GM21515 (cell line): ENCODE results near the gene GPR180.

Experiments
- ATAC-seq: cut with Tn5 transposase; IDR thresholded peaks from one replicate; pipeline ENCODE4 v1.9.1; 2021; ENCODE audit not compliant: unreplicated experiment

Gene GPR180

DNA sequence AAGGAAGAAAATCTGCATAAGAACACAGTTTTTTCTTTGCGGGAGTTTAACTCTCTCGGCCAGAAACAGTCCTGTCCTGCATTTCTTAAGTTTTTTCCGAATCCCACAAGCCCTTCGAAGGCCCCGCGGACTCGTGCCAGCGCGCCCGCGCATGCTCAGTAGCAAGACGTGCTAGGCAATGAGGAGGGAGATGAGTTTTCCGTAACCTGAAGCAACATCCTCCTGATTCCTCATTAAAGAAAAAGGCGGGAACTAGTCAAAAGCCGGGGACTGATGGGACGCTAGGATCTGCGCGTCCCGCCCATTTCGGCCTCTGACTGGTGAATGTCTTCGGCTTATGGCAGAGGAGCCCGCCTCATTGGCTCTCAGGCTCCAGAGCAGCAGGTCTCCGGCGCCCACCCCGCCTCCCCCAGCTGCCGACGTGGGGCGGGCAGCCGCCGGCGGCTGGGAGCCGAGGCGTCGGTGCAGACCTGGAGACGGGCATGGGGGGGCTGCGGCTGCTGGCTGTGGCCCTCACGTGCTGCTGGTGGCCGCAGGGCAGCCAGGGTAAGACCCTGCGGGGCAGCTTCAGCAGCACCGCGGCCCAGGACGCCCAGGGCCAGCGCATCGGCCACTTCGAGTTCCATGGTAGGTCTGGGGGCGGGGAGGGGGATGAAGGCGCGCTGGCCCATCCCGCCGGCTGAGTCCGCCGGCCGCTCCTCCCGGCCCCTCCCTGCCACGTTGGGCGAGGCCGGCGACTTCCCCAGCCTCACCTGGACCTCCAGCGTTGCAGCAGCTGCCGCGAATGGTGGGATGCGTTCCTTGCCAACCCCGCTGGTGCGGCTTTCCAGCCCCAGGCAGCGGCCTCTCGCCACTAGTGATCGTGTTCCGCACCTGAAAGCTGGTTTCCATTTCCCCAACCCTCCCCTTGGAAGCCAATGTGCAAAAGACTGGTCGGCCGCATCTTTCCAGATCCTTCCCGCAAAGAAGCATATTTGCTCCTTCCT, at the start of gene GPR180:
TSS of gene GPR180 (plus strand) at position 412 of the 986 bp plus-strand sequence. CDS start at position 483, 71 bp downstream.
- ATAC-seq: peak; percentile 99

DNA sequence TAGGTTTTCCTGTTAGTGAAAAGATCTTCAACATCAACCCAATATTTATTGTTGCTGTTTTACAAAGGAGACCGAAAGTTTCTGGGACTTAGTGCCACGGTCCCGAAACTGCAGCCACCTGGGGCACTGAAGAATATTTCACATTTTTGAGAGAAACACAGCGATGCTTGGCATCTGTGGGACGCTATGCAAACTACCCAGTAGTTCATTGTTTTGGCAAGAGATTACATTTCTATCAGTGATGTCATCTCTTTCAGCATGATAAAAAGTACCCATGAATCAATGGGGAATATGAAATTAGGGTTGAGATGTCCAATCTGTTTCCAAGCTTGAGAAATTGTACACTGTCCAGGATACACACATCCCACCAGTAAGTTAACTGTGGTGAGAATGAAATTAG, 49.6 kb upstream of the GPR180 start:
- ATAC-seq: no peak

DNA sequence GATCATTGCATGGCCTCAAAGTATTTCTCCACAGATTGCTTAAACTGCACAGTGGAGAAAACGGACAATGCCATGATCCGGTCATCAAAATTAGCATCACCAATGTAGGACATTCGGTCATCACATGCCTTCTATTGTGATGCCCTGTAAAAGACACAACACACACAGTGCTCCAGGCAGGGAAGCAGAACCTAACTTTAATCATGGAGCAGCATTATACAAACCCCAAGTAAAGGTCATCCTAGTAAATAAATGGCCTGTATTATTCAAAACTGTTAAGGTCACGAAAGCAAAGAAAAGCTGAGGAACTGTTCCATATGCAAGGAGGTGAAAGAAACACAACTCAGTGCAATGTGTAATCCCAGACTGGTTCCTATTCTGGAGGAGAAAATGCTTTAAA, 47.9 kb upstream of the GPR180 start:
- ATAC-seq: no peak

DNA sequence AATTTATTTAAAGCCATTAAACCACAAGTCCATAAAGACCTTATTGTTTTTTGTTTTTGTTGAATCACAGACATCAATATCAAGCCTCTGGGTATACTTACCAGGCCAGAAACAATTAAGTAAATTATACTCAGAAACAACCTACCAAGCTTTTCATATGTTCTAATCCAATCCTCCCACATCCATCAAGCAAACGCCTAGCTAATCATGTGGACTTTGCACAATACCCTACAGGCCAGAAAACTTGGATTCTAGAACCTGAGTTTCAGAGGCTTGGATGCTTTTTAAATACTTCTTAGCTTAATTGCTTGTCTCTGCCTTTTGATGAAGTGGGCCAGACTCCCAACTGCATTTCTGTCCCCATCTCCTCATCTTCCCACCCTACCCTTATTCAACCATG, 45.6 kb upstream of the GPR180 start:
- no peak for ATAC-seq

DNA sequence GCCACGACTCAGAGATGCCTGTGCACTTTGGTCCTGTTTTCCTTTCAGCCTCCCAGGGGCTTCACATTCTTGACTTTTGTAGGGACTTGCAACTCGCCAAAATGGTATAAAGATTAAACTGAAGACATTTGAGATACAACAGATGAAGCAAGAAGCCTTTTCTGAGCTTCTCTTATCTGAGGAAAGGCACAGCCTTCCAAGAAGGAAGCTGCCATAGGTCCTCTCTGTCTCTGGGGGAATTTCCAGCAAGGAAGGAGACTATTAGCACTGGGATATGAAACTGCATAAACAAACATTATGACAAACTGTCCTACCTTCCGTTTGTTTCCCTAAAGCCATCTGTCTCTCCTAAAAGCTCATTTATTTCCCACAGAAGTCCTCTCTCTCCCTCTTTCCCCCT, 45.0 kb upstream of the GPR180 start:
- no peak for ATAC-seq

DNA sequence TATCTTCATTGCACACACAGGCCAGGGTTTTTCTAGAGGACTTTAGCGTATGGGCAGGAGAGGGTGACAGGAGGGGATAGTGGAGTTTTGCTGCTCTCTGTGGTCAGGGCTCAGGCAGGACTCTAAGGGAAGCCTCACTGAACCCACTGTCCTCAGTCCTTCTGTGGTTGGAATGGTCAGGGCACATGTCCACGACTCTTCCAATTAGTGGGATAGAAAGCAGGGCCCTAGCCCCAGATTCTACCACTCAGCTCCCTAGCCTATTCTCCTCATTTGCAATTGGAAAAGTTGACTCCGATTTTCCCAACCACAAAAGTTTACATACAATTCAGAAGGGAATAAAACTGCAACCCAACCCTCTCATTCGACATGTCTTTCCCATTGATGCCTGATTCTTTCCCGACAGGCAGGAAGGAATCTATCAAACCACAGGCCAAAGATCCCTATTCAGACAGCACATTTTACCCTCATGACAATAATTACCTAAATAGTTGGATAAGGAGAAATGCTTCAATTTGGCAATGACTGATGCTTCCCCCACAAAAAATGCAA, 43.9 kb upstream of the GPR180 start:
- no peak for ATAC-seq

DNA sequence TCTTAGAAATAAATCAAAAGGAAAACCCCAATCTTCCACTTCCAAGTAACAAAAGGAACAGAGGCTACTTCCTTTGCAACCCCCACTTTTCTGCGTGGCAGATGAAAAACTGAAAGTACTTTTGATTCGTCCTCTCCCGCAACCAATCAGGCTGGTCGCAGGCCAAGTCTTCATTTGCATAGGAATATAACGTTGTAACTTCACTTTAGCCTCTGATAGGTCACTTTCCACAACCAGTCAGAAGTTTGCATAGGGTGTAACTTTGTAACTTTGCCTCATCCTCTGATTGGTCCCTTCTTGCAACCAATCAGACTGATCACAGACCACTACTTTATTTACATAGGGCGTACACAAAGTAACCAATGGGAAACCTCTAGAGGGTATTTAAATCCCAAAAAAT, 42.9 kb upstream of the GPR180 start:
- no peak for ATAC-seq

DNA sequence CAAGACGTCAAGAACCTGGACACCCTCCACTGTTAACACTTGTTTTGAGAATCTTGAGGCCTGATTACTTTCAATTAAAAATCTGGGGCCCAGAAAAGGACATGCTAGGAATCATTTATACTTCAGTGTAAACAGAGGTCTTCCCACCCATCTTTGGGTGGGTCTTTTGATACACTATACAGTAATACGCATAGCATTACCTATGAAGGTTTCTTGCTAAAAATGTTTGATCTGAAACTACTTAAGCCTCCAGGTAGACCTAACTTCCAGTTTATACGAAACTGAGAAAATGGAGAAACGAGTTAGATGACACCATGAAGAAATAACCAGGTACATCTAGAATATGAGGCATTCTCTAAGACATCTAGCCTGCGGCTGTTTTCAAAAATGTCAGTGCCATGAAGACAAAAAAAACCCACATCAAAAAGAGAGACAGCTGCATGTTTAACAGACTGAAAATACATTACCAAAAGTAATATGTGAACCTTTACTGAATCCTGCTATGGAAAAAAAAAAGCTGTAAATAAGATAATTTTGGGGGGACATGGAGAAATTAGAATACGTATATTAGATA, 42.3 kb upstream of the GPR180 start:
- ATAC-seq: no peak

DNA sequence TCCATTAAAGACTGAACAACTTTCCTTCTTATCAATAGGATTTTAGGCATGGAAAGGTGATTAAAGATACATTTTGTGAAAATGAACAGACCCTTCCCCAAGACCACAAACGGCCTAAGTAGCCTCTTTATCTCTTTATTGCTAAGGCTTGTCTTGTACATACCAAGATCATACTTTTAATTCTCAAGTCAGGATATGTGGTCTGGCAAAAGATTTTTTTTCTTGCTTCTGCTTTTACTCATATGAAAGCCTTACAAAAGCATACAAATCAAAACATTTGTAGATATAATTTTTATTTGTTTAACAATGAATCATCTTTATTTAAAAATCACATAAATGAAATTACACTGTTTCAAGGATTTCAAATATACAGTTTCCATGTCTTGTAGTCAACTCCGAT, 41.5 kb upstream of the GPR180 start:
- ATAC-seq: no peak

DNA sequence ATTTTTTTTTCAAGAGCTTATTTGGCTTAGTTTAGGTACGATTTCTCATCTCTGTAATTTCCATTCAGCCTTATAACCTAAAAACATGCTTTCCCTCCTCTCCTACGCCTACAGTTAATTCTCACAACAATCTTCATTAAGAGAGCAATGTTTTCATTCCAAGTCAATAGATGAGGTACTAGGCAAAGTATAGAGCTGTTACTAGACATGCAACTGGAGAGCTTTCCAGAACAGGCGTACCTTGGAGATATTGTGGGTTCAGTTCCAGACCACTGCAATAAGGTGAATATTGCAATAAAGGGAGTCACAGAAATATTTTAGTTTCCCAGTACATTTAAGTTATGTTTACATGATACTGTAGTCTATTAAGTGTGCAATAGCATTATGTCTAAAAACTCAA, 40.5 kb upstream of the GPR180 start:
- ATAC-seq: no peak

DNA sequence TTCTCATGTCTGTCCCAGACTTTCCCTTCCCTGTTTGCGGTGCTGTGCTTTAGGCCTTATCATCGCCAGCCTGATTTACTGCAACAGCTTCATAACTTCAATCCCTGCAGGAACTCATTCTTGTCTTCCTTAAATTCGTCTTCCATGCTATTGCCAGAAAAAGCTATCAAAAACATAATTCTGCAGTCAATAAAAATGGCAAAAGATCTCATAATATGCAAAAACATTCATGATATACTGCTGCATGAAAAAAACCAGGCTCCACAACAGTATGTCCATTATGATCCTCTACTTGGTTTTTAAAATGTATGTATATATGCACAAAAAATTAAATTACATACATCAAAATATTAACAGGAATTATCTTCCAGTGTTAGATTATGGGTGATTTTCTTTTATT, 34.1 kb upstream of the GPR180 start:
- no peak for ATAC-seq

DNA sequence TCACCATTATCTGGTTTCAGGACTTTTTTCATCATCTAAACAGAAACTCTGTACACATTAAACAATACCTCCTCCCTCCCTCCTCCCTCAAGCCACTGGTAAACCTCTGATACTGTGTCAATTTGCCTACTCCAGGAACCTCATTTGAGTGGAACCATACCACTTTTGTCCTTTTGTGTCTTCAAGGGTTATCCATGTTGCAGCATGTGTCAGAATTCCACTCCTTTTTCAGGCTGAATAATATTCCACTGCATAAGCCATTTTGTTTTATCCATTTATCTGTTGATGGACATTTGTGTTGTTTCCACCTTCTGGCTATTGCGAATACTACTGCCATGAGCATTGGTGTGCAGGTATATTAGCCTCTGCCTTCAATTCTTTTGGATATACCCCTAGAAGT, 33.2 kb upstream of the GPR180 start:
- ATAC-seq: no peak

DNA sequence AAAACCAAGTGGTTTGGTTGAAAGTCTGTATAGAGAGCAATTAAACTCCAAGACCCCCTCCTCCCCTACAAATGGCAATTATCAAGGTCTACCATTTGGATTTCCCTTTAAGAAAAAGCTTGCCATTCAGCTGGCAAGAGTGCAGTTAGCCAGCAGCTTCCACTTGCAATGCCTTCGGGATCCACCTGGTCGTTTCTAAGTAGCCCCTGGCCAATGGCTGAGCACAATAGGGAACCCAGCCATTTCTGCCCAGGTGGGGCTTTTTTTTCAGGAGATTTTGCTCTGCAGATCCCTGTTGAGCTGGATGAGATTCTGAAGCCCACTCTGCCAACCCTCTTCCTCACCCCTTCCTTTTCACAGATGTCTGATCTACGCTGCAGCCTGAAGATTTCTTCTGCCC, 32.0 kb upstream of the GPR180 start:
- ATAC-seq: no peak

DNA sequence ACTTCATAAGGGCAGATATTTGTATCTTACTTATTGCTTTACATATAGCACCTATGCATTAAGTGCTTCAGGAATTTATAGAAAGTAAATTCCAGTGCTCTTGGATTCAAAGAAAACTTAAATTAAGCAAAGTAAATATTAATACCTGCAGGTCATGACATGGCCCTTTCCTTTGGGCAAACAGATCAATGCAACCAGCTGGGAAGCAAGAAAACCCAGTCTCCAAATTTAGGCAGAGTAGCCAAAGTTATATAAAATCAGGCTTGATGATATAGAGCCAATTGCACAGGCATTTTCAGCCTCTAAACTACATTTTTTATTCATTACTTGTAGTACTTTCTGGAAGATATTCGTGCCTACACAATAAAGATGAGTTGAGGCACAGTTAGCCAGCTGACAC, 22.6 kb upstream of the GPR180 start:
- ATAC-seq: no peak

DNA sequence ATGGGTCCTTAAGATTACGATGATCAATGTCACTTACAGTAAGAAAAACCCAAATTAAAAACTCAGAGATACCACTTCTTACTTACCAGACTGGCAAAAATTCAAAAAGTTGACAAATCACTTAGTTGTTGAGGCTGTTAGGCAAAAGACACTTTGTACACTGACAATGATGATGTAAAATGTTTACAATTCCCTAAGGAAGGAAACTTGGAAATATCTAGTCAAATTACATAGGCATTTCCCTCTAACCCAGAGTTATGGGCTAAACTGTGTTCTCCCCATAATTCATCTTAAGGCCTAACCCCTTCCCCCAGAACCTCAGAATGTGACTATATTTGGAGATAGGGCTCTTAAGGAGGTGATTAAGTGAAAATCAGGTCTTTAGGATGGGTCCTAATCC, 17.7 kb upstream of the GPR180 start:
- ATAC-seq: no peak

DNA sequence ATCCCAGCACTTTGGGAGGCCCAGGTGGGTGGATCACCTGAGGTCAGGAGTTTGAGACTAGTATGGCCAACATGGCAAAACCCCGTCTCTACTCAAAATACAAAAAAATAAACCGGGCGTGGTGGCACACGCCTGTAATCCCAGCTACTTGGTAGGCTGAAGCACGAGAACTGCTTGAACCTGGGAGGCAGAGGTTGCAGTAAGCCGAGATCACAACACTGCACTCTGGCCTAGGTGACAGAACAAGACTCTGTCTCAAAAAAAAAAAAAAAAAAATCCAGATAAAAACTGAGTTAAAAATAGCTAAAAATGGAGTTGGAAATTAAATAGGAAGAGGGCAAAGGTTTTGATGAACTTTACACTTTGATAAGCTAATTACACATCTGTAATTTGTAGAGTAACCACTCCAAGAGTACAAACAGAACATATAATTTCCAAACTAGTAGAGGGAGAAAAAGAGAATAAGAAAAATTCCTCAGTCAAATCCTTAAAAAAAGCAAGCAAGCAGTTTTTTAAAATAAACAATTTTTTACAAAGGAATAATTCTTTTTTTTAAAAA, 16.0 kb upstream of the GPR180 start:
- no peak for ATAC-seq

DNA sequence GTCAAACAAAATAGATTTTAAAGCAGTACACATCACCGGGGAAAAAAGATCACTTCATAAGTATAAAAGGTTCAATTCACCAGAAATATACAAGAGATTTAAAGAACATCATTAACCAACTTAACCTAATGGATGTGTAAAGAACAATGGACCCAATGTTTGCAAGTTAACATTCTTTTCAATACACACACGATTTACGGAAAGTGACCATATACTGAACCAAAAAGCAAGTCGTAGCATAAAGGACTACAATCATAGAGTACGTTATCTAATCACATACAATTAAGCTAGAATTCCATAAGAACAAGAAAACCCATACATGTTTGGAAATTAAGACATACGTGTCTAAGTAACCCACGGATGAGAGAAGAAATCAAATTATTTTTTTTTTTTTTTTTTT, 15.3 kb upstream of the GPR180 start:
- ATAC-seq: no peak

DNA sequence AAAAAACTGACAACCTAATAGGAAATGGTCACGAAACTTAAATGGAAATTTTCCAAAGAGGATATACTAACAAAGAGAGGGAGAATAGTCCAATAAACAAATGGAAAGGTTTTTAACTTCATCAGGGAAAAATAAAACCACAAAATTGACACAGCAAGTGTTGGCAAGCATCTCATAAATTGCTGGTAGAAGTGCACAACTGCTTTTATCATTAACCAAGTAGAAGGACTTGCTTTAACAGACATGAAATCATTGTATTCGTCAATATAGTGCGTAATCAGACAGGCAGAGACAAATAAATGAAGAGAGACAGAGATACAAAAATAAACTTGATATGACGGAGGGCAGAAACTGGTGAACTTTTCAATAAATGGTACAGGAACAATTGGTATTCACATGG, 13.1 kb upstream of the GPR180 start:
- no peak for ATAC-seq

DNA sequence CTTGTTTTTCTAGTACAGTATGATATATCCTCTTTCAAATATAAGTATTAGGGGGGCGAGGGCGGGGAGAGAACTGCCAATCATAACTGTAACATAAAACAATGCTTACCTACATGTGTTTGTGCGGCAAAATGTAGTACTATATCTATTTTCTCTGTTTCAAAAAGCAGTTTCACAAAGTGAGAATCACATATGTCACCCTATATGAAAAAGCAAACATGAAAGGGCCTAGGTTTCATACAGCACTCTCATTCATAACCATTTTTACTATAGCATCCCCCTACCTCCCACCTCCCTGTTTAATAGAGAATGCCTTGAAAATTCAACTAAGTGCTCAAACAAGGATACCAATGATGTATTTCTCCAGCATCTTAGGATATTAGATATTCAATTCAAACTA, 10.9 kb upstream of the GPR180 start:
- ATAC-seq: no peak

DNA sequence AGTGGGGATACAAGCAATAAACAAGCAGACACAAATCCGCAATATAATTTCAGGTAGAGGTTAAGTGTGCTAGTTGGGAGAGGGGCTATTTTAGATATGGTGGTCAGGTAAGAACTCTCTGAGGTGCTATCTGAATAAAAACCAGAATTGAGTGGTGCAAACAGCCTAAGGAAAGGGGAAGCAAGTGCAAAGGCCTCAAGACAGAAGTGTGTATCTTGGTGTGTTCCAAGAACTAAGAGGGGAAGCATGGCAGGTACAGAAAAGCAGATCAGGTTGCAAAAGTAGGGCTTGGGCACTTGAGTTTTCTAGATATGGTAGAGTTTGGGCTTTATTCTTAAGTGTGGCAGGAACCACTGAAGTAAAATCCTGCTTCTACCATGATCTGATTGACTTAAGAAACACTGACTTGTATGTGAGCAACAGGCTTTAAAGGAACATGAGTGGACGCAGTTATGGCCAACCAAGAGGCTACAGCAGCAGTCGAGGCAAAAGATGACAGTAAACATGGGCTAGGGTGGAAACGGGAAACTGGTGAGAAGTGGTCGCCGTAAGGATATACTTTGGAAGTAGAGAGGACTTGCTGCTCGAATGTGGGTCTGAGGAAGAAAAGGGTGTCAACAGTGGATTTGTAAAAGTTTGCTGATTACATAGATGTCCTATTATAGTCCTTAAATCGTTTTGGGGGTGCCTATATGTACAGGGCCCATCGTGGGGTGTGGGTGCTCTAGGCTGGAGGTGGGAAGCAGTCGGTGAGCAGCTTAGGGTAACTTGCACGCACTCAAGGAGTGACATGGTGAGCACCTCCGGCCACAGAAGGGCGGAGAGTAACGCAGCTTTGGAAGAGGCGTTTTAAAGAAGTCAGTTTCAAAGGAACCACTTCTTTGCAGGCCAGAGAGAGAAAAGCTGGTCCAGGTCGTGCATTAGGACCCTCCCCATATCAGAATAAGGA, 6.4 kb upstream of the GPR180 start:
- peak; percentile 61 for ATAC-seq
